Muscle of arm (tissue), 12 donors: ENCODE measurements around the gene EZR. TPM values are rescaled to one million over a fixed set of nuclear protein-coding genes. Genes with fewer than 3 reads are reported as not detected.

Experiments
- DNase-seq: peaks from one replicate; pipeline ENCODE4 v3.0.0-alpha.2; 2013
- polyA plus RNA-seq, 12 donors: library from polyadenylated mRNA; unstranded; fragments of 120-200 nt; gene quantifications; one replicate each; pipeline ENCODE4 v1.2.1, GENCODE V29; 2013; ENCODE audit not compliant: insufficient read length in 12 of 12

Gene EZR
- polyA plus RNA-seq, 12 donors: 24.0 to 86.6 (median 33.7) TPM; not detected in 1

DNA sequence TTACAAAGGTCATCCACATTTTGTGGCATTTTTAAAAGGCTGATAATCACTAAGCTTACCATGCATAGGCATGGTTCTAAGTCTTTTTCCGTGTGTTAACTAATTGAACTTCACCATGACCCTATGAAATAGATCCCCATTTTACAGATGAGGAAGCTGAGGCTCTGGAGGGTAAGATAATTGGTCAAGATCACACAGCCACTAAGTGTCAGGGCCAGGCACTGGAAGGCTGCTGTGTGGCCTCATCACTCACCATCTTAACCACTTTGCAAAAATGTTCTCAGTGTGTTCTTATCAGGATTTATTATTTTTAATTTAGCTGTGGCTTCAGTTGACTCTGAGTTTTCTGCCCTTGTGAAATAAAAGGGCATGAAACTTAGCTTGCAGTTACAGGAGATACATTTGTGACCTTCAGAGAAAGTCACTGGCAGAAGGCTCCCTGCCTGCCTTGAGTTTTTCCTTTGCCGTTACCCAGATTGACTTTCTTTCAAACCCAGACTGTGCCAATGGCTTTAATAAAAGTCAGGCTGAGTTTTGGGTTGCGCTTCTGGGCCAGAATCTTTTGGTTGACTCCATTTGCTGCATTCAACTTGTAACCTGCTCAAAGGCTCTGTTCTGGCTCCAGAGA lies 82.0 kb downstream of the EZR start:
- DNase-seq: no peak

GRCh38 chr6:158735009-158735408 lies 84.2 kb downstream of the EZR start:
- no peak for DNase-seq

GRCh38 chr6:158730541-158730907 lies 88.6 kb downstream of the EZR start:
- no peak for DNase-seq

DNA sequence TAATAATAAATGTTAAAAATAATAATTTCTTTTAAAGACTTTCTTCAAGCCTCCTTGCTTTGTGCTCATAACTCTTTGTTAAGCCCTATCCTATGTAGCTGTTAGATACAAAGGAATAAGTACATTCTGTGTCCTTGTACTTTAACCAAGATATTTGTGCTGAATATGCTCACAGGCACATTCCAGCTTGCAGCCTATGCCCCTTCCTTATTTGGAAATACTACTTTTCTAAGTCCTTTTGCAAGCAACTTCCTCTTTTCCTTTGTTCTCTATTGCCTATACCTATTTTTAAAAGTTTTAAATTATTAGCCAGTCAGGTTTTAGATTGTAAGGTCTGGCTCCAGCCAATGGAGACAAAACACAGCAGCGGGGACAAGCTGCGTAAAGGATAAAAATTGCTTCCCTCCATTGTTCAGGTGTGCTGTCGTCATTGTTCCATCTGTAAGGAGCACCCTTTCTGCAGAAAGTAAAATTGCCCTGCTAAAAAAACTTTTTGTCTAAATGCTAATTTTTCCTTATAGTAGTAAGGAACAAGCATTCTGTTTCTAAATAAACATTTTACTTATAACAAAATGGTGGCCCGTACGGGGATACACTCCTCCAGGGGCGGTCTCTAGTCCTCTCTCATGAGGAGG lies 89.1 kb downstream of the EZR start:
- no peak for DNase-seq

DNA sequence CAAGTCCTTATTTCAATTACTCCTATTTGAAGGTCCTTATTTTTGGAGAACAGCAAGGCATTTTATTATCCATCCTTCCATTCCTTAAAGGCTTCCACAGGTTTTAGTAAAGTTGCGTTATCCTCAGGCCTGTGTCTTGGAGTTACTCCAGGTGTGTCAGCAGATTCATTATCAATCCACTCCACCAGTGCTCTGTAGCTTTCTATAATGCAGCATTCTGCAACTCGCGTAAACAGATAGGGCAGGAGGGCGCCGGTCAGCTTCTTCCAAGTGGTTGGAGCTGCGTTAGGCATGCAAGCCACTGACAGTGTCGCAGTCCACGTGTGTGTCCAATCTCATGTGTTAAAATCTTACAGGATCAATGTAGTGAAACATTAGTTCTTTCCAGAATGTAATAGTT lies 93.5 kb downstream of the EZR start:
- no peak for DNase-seq

DNA sequence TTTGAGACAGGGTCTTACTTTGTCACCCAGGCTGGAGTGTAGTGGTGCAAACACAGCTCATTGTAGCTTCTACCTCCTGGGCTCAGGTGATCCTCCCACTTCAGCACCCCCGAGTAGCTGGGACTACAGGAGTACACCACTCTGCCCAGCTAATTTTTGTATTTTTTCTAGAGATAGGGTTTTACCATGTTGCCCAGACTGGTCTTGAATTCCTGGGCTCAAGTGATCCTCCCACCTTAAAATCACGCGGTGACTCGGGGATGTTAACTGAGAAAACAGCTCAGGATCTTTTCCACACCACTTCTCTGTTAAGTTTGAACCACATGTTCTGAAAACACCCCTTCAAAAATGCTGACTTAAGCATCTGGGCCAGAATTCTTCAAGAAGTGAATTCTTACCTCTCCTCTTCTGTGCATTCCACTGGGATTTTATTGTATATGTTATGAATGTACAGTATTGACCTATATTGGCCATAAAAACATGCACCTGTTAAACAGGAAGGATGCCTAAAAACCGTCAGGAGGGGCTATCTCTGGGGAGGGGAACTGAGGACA lies 96.9 kb downstream of the EZR start:
- no peak for DNase-seq

- no peak for DNase-seq
These were observed 100.6 kb downstream of the EZR start for GRCh38 chr6:158718461-158719046.

GRCh38 chr6:158717341-158718330 lies 101.5 kb downstream of the EZR start:
- DNase-seq: no peak

Other genes with a start within 250 kb of the EZR start
- gene DYNLT1, start 174.6 kb downstream of the EZR start, polyA plus RNA-seq: 100 to 1,000 TPM in 1 of 12 donors, 10 to 100 TPM in 10, not detected in 1; 60.5 to 101 (median 85.7) TPM
- 10 to 100 TPM in 3 of 12 donors, 1 to 10 TPM in 8, not detected in 1; 3.1 to 14.7 (median 8.8) TPM for gene SYTL3, start 169.3 kb downstream of the EZR start, polyA plus RNA-seq
- gene RSPH3, start 180.8 kb upstream of the EZR start, polyA plus RNA-seq: 1 to 10 TPM in 11 of 12 donors, not detected in 1; 2.7 to 7.9 (median 4.0) TPM
- gene TAGAP, start 225.6 kb upstream of the EZR start, polyA plus RNA-seq: 1 to 10 TPM in 4 of 12 donors, under 1 TPM in 6, not detected in 2; 0.71 to 3.0 (median 0.86) TPM